ENCODE measurements around the gene SRGAP1. TPM values are rescaled to one million over a fixed set of nuclear protein-coding genes. Genes with fewer than 3 reads are reported as not detected.
A peak's percentile ranks its signal among the peaks of the same experiment; 100 is the strongest.

The SRGAP1 gene
- total and polyA plus RNA-seq, 2 of the 4 experiments (the other 2 are of a cell fraction), result 10.0 to 10.2 TPM

- Histone ChIP-seq H4K5ac (ENCODE audit: low read depth, low read length) (no peak overlapping the region), H3K14ac (replicated peaks; ENCODE audit: low read depth, low read length) (no peak overlapping the region), H4K20me1 (ENCODE audit: insufficient read depth, low read length) (peaks cover 53% of the 10 kb centered on the region), H2AFZ (replicated peaks; ENCODE audit: low read length, poor library complexity) (no peak overlapping the region), H3K36me3 (ENCODE audit: control insufficient read depth, insufficient read depth, low read length) (peaks cover 8% of the 10 kb centered on the region), H3K56ac (ENCODE audit: extremely low read depth, insufficient read depth, low read length) (no peak overlapping the region), H2BK120ac (ENCODE audit: low read depth, low read length) (no peak overlapping the region), H3K79me1 (ENCODE audit: low read depth in 1 of 2, low read length in 2 of 2) (peaks cover 0 to 22% of the 10 kb centered on the region in 2 experiments; a peak in 2 of 4 replicates), H3K27ac (ENCODE audit: insufficient read depth, low read length) (peak overlapping the region; percentile 24; the same call in 1 of the 2 replicates), H2BK5ac (ENCODE audit: low read depth, low read length, poor library complexity, severe bottlenecking) (no peak overlapping the region), H3K4me3 (ENCODE audit: insufficient read depth, low read depth, low read length) (no peak overlapping the region), H3K9me3 (ENCODE audit: control insufficient read depth, insufficient read depth, low read length) (no peaks in the 10 kb centered on the region), H3K4ac (ENCODE audit: low read depth, low read length) (no peak overlapping the region), H4K91ac (ENCODE audit: insufficient read depth, low read depth, low read length) (no peak overlapping the region), H4K8ac (ENCODE audit: low read depth in 2 of 2, low read length in 2 of 2) (no peak overlapping the region), H3K9ac (ENCODE audit: low read depth, low read length) (no peak overlapping the region), H3K18ac (ENCODE audit: low read depth, low read length) (no peak overlapping the region), H3K9me1 (ENCODE audit: insufficient read depth, low read length) (peaks cover 16% of the 10 kb centered on the region), H2AK5ac (ENCODE audit: low read depth, low read length) (no peak overlapping the region), H3K27me3 (ENCODE audit: control insufficient read depth, insufficient read depth, low read length) (no peaks in the 10 kb centered on the region), H2BK15ac (ENCODE audit: low read depth, low read length) (no peak overlapping the region), H3K4me1 (ENCODE audit: control insufficient read depth, insufficient read depth, low read length) (peaks cover 9% of the 10 kb centered on the region), H3K4me2 (ENCODE audit: low read depth, low read length) (peak overlapping the region; percentile 69), H2AK9ac (replicated peaks; ENCODE audit: low read depth, low read length, poor library complexity) (no peak overlapping the region), H3K23ac (ENCODE audit: low read depth, low read length) (no peak overlapping the region), H2BK20ac (ENCODE audit: low read depth, low read length) (no peak overlapping the region)
- dilution Hi-C loops (cut with HindIII; ENCODE audit: low sequenced_read_pairs, unreplicated experiment), result loop anchor here (25.0 kb wide), 1 partner anchor 414 kb away; no protein-coding TSS in a partner anchor
- no CpG with 5 or more reads among the region's 4 CpGs for WGBS, 2 experiments (ENCODE audit: extremely low coverage in 2 of 2, insufficient read length in 1 of 2)
- no TSS peak for BruUV-seq (replicated peaks)
- ChIA-PET POLR2A (ENCODE audit: unreplicated experiment) (interaction anchor here (0.6 kb wide), 1 partner anchor 27 kb away, joined by 9 read pairs; no protein-coding TSS in a partner anchor), CTCF (no interaction called here)
- no peak for TF ChIP-seq NFE2L2 (IDR thresholded peaks at IDR 0.05; ENCODE audit: low read depth, low read length)
- TF ChIP-seq RAD21 (IDR thresholded peaks at IDR 0.05; ENCODE audit: low read length), result no peak
- no peak for TF ChIP-seq FOS (IDR thresholded peaks at IDR 0.05; ENCODE audit: low read depth, low read length)
- no peak for TF ChIP-seq CEBPB (IDR thresholded peaks at IDR 0.05; ENCODE audit: low read depth, low read length)
- no peak for TF ChIP-seq RCOR1 (IDR thresholded peaks at IDR 0.05; ENCODE audit: insufficient replicate concordance, low read length)
- TF ChIP-seq MAFK (IDR thresholded peaks at IDR 0.05; ENCODE audit: low read depth, low read length), result no peak
- TF ChIP-seq, protein P1, sequence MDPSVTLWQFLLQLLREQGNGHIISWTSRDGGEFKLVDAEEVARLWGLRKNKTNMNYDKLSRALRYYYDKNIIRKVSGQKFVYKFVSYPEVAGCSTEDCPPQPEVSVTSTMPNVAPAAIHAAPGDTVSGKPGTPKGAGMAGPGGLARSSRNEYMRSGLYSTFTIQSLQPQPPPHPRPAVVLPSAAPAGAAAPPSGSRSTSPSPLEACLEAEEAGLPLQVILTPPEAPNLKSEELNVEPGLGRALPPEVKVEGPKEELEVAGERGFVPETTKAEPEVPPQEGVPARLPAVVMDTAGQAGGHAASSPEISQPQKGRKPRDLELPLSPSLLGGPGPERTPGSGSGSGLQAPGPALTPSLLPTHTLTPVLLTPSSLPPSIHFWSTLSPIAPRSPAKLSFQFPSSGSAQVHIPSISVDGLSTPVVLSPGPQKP (IDR thresholded peaks at IDR 0.05; ENCODE audit: borderline replicate concordance, low read depth, low read length), result no peak
- no peak for TF ChIP-seq SMC3 (IDR thresholded peaks at IDR 0.05; ENCODE audit: low read depth, low read length)
- in situ Hi-C loops (cut with MboI; ENCODE audit: low sequenced_read_pairs), result loop anchor here (10.0 kb wide), 1 partner anchor 146 kb away; no protein-coding TSS in a partner anchor
- ATAC-seq (ENCODE audit: low read depth) (no peak), DNase-seq (no peak)
- intact Hi-C loops (cut with micrococcal nuclease), result loop anchor here (5.0 kb wide), 1 partner anchor 159 kb away; no protein-coding TSS in a partner anchor
Observed at GRCh38 chr12:63848450-63848849, 4.0 kb downstream of the SRGAP1 start.
